GM21786 (cell line): Measurements from ENCODE around the gene SMG6.
"Not testable (repeated sequence)": the region's sequence is repeated elsewhere in the genome, so short reads cannot be mapped to it uniquely, and the experiment has no call there.

Experiments
- ATAC-seq: cut with Tn5 transposase; IDR thresholded peaks from one replicate; pipeline ENCODE4 v1.9.1; 2021; ENCODE audit not compliant: unreplicated experiment

SMG6 gene

GRCh38 chr17:2309338-2310154 lies 6.0 kb upstream of the SMG6 start:
- no peak for ATAC-seq

- ATAC-seq = no peak
Observed at GRCh38 chr17:2304931-2305330, 1.3 kb upstream of the SMG6 start.

DNA sequence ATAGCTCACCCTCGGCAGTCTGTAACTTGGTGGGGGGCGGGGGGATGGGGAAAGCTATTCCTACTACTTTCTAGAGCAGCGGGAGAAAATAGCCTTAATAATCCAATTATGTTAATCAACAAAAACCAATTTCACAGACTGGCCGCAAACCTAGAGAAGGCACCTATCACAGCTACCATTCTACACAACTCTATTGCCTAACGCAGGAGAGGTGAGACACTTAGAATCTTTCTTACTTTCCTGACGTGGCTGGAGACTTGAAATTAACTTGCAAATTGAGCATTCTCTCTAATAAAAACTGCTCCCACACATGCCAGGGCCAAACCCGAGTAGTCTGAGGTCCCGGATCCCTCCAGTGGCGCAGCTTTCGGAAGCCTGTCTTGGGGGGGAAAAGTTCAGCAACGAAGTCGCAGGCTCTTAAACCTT lies 794 bp downstream of the SMG6 start:
- ATAC-seq = no peak

GRCh38 chr17:2299756-2300155 lies 3.8 kb downstream of the SMG6 start:
- ATAC-seq = no peak

DNA sequence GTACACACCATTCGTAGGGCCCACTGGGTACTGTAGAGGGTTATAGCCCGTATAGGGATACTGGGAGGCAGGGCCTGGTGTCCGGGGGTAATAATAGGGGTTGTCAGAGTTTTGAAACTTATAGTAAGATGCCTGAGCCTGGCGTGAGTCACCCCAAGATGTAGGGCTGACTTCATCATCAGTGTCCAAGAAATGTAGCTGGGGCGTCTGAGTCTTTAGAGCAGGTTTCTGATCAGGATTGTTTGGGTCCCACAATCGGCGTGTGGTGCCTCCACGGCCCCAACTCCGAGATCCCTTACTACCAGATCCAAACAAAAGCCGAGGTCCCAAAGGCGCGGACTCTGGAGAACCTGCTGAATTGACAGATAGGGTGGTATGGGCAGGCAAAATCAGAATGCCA lies 4.4 kb downstream of the SMG6 start:
- ATAC-seq = no peak

- no peak for ATAC-seq
Observed at GRCh38 chr17:2297023-2297422, 6.6 kb downstream of the SMG6 start.

- ATAC-seq = no peak
Observed at GRCh38 chr17:2295575-2295974, 8.0 kb downstream of the SMG6 start.

DNA sequence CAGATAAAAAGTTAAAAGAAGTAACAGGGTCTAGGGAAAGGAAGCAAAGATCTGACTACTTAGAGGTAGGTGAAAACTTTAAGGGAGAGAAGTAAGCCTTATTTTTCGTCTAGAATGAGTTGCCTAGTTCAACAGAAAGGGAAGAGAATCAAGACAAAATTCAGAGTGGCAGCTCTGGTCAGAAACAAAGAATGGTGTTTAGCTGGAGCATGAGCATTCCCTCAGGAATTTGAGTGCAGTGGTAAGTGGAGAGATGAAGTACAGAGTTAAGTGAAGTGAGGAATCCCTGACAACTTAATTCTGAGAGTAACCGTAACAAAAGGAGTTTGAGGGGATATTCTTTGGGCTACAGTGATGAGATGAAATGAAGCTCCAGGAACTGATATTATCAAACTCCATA lies 11.5 kb downstream of the SMG6 start:
- no peak for ATAC-seq

GRCh38 chr17:2289878-2290478 lies 13.6 kb downstream of the SMG6 start:
- ATAC-seq = no peak

GRCh38 chr17:2283302-2283701 lies 20.3 kb downstream of the SMG6 start:
- no peak for ATAC-seq

DNA sequence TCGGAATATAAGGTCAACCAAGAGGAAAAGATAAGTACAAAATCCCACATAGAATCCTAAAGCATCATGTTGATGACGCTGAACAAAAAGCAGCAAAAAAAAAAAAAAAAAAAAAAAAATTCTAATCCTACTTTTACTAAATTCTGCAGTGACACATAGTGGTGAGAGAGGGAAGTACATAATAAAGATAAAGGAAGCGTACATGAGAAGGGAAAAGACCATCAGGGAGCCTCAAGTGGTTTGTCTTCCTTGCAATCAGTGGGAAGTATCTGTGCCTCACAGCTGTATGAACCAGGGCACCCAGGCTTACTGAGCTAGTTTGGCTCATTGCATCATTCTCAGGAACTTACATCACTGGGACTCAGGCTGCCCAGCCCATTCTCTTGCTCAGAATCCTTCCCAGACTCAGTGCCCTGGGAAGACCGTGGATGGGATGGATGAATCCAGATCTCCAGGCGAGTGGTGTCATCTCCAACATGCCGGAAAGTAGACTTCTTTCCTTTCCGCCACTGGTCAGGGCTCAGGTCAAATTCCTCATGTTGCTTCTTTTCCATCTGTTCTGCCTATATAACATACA lies 21.2 kb downstream of the SMG6 start:
- ATAC-seq = no peak

GRCh38 chr17:2279707-2280106 lies 23.9 kb downstream of the SMG6 start:
- no peak for ATAC-seq

- no peak for ATAC-seq
Observed at GRCh38 chr17:2277429-2278170, 26.0 kb downstream of the SMG6 start.

- no peak for ATAC-seq
Observed at GRCh38 chr17:2275722-2276121, 27.9 kb downstream of the SMG6 start.

- no peak for ATAC-seq
Observed at GRCh38 chr17:2274414-2274813, 29.2 kb downstream of the SMG6 start.

DNA sequence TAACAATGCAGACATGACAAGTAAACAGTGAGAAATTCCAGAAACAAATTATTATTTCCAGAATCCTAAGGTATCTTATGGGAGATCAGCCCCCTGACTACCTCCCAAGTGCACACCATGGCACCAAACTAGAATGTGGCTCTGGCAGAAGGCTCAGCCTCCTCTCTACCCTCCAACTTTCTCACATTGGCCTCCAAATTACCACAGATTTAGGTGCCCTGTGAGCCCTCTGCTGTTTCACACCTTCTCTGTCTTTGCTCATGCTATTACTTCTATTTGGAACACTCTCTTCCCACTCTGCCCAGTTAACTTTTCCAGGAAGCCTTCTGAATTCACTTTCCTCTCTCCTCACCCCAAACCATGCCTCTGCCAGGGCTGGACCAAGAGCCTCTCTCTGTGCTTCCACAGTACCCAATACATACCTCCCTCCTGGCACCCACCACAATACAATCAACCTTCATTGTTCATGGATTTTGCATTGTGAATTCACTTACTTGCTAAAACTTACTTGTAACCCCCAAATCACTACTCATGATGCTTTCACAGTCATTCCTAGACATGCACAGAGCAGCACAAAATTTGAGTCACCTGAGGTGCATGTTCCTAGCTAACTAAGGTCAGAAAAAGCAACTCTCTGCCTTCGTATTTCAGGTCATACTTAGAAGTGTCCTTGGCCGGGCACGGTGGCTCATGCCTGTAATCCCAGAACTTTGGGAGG lies 31.4 kb downstream of the SMG6 start:
- ATAC-seq = no peak

DNA sequence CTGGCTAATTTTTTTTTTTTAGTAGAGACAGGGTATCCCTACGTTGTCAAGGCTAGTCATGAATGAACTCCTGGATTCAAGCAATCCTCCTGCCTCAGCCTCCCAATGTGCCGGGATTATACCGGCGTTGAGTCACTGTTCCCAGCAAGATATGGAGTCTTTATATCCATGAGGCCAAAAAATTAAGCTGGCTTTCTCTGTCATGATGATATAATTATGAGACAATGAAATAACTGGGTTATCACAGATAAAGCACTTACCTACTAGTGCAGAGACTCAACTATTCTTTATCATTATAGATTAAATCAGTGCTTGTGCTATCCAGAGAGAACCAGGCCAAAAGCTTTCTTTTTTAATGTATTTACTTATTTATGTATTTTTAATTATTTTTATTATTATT lies 36.2 kb downstream of the SMG6 start:
- ATAC-seq = no peak

DNA sequence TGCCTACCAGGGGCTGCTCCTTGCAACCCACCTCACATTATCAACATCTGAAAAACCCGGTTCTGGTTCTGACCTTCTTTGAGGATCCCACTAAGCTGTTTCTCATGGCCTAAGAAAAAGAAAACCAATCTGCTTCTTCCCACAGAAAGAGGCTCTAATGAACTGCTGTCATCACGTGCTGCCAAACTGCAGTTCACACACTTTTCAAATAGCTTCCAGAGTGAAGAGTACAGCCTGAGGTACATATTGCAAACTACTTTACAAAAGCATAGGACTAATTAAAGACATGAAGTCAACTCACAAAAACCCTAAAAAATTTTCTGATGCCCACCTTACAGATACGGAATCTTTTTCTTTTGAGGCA lies 36.7 kb downstream of the SMG6 start:
- peak; percentile 22 for ATAC-seq

DNA sequence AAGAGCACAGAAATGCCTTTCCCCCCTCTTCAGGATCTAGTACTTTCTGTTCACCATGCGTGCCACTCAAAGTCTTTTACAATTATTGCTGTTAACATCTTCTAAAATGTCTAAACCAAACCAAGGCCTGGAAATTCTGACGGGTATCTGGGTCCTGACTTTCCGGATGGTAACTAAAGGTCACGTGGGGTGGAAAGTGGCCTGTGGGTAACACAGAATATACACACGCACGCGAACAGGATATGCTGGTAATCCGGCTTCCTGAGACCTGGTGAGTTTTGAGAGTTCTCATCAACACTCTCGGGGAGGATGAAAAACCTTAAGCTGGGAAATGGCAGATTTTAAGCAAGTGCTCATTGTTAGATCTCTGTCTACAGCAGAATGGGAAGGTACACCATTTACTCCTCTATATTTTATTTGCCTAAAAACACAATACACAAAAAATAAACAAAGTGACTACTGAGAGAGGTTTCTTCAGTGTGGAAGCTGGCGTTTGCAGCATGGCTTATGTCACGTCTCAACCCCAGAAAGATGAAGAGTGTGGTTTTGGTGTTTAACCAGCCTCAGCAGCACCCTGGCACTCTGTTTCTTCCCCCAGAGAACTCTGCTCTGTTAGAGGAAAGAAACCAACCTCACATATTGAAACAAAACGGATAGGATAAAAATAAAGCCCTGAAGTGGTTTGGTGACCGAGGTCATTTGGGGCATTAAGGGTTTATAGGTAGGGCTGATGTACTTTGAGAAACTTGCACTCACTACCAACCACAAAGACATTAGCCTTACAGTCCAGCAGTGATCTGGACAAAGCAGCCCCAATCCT lies 37.3 kb downstream of the SMG6 start:
- peak; percentile 69 for ATAC-seq

DNA sequence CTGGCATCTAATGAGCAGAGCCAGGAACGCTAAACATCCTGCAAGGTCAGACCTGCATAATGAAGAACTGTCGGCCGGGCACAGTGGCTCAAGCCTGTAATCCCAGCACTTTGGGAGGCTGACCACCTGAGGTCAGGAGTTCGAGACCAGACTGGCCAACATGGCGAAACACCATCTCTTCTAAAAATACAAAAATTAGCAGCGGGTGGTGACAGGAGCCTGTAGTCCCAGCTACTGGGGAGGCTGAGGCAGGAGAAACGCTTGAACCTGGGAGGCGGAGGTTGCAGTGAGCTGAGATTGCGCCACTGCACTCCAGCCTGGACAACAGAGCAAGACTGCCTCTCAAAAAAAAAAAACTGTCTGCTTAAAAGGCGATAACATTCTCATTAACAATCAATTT lies 38.4 kb downstream of the SMG6 start:
- ATAC-seq = not testable (repeated sequence)
